ENCODE results near the gene PIGW.

DNA sequence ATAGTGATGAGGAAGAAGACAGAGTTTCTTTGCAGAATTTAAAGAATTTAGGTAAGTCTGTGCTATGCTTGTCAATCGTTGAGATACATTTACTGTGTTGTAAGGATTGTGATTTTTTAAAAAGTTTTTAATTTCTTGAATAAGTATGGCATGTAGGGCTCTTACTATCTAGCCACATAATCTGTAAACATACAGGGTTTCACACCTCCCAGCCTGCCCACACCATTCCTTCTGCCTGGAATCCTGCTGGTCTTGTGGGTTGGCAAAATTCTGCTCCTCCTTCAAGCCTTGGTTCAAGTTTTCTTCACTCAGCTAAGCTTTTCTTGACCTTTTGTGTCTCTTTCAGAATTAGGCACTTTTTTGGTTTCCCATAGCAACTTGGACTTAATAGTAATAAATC, 40.8 kb upstream of the PIGW start:
- TF ChIP-seq, protein P1, sequence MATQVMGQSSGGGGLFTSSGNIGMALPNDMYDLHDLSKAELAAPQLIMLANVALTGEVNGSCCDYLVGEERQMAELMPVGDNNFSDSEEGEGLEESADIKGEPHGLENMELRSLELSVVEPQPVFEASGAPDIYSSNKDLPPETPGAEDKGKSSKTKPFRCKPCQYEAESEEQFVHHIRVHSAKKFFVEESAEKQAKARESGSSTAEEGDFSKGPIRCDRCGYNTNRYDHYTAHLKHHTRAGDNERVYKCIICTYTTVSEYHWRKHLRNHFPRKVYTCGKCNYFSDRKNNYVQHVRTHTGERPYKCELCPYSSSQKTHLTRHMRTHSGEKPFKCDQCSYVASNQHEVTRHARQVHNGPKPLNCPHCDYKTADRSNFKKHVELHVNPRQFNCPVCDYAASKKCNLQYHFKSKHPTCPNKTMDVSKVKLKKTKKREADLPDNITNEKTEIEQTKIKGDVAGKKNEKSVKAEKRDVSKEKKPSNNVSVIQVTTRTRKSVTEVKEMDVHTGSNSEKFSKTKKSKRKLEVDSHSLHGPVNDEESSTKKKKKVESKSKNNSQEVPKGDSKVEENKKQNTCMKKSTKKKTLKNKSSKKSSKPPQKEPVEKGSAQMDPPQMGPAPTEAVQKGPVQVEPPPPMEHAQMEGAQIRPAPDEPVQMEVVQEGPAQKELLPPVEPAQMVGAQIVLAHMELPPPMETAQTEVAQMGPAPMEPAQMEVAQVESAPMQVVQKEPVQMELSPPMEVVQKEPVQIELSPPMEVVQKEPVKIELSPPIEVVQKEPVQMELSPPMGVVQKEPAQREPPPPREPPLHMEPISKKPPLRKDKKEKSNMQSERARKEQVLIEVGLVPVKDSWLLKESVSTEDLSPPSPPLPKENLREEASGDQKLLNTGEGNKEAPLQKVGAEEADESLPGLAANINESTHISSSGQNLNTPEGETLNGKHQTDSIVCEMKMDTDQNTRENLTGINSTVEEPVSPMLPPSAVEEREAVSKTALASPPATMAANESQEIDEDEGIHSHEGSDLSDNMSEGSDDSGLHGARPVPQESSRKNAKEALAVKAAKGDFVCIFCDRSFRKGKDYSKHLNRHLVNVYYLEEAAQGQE (IDR thresholded peaks at IDR 0.05; ENCODE audit: borderline replicate concordance), result no peak
- TF ChIP-seq TAF1 (IDR thresholded peaks at IDR 0.05; ENCODE audit: low read depth) (no peak), POLR2AphosphoS5 (IDR thresholded peaks at IDR 0.05) (no peak)
- TF ChIP-seq, protein P2, sequence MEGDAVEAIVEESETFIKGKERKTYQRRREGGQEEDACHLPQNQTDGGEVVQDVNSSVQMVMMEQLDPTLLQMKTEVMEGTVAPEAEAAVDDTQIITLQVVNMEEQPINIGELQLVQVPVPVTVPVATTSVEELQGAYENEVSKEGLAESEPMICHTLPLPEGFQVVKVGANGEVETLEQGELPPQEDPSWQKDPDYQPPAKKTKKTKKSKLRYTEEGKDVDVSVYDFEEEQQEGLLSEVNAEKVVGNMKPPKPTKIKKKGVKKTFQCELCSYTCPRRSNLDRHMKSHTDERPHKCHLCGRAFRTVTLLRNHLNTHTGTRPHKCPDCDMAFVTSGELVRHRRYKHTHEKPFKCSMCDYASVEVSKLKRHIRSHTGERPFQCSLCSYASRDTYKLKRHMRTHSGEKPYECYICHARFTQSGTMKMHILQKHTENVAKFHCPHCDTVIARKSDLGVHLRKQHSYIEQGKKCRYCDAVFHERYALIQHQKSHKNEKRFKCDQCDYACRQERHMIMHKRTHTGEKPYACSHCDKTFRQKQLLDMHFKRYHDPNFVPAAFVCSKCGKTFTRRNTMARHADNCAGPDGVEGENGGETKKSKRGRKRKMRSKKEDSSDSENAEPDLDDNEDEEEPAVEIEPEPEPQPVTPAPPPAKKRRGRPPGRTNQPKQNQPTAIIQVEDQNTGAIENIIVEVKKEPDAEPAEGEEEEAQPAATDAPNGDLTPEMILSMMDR (IDR thresholded peaks at IDR 0.05; ENCODE audit: poor library complexity, severe bottlenecking), result no peak
